ENCODE measurements around the gene GATA6. TPM values are rescaled to one million over a fixed set of nuclear protein-coding genes. Genes with fewer than 3 reads are reported as not detected.

Gene GATA6
- total and polyA plus RNA-seq, 2 of the 8 experiments (the other 6 are each of a cell fraction or from before 2014, with no cell fraction given), result 0.09 TPM; not detected in 1

DNA sequence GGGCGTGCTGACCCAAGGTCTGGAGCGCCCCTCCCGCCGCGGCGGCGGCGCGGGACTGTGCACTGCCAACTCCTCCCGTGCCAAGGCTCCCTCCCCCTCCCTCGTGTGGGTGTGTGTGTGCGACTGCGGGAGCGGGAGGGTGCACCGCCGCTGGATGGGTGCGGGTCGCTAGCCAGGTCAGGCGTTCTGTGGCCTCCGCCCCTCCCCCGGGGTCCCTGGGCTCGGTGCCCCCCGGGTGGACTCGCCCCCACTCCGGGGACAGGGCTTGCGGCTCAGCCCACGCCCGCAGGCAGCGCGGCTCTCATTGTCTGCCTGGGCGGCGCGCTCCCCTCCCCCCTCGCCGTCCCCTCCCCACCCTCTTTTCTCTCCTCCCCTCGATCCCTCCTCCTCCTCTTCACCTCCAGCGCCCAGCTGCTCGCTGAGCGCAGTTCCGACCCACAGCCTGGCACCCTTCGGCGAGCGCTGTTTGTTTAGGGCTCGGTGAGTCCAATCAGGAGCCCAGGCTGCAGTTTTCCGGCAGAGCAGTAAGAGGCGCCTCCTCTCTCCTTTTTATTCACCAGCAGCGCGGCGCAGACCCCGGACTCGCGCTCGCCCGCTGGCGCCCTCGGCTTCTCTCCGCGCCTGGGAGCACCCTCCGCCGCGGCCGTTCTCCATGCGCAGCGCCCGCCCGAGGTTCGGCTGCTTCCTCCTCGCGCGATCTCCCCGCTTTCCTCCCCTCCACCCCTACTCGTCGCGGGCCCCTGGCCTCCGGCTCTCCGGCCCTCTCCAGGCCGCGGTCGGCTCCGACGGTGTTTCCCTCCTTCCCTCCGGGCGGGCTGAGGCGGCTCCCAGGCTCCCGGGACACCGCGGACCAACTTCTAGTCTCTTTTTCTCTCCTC lies at the start of gene GATA6 (continued):
- TF ChIP-seq ZNF274 (IDR thresholded peaks at IDR 0.05; ENCODE audit: borderline replicate concordance, extremely low read depth, low read length), result no peak
